GM19397 (cell line): Measurements from ENCODE around the gene ADK.
"Not testable (repeated sequence)": the region's sequence is repeated elsewhere in the genome, so short reads cannot be mapped to it uniquely, and the experiment has no call there.

Experiments
- ATAC-seq: cut with Tn5 transposase; IDR thresholded peaks from one replicate; pipeline ENCODE4 v1.9.1; 2021; ENCODE audit warnings: mild to moderate bottlenecking, moderate library complexity; ENCODE audit not compliant: unreplicated experiment

Gene ADK

DNA sequence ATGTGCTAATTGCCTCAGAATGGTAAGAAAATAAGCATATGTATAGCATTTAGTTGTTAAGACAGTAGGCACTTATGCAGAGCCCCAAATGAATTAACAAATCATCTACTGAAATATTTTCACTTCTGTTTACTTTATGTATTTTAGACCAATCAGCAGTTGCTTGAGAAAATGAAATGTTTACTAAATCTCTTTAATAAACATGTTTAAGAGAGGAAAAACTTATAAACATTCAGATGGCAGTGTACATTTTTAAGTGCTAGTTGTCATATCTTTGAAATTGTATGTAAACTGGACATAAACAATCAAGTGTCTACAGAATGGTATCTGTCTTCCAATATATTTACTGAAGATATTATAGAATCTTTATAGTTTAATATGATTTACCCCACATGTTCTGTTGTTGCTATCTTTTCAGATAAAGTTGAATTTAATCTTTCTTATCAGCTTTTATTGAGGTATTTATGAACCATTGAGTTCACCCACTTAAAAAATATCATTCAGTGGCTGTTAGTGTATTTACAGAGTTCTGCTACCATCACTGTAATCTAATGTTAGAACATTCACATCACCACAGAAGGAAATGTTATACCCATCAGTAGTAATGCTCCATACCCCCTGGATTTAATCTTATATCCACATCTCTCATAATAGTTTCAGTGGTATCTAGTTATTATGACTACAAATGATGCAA is 264.3 kb downstream of the ADK start:
- ATAC-seq, result no peak

DNA sequence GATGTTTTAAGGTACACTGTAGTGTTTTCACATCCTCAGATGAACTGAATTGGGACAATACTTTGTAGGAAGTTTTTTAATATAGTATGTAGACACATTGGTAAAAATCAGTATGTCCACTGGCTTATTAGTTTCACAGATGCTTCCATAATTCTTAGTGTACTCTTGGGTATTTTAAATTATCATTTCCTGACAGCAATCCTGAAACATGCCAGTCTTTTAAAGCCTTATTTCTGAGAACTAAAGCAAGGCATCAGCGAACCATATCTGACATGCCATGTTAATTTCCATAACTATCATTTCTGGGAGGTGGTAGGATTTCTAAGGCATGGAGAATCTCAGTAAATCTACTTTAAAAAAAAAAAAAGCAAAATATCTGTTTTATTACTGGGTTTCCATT is 266.4 kb downstream of the ADK start:
- ATAC-seq, result no peak

DNA sequence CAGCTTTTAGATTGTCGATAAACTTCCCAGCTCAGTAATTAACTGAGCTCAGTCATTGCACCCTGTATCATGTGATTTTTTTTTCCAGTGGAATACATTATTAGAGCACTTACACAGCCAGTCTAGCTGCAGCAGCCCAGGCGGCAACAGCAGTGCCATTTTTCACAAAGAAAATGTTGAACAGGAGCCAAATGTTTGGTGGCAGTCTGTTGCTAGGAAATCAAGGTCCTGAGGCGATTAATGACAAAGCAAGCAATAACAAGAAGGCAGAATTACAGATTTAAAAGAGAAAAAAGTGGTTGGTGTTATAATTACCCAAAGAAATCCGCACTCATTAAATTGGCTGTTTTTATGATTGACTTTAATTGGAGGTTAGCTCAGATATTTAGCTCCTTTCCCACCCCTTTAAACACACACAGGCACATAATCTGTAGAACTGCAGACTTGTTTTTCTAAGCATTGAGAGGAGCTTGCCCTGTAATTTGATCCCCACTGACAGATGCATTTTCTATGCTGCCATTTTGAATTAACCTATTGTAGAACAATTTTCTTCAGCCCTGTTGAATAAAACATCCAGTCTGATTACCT is 267.4 kb downstream of the ADK start:
- no peak for ATAC-seq

DNA sequence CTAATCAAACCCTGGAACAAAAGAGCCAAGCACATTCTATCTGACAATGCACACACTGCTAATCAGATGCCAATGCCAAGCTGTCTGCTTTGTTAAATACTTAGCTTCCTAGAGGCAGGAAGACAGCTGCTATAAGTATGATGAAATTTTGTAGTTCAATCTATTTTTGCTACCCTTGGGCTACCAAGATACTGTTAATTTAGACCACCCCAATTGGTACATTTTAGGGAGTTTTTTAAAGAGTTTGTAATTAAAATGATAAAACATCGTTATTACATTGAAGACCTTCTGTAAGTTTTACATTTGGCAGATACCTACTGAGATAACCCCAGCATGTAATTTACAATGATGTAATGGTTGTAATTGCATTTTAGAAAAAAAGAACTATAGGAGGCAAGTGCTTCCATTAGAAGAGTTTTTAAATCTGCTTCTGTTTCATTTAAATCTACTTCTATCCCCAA is 268.5 kb downstream of the ADK start:
- no peak for ATAC-seq

DNA sequence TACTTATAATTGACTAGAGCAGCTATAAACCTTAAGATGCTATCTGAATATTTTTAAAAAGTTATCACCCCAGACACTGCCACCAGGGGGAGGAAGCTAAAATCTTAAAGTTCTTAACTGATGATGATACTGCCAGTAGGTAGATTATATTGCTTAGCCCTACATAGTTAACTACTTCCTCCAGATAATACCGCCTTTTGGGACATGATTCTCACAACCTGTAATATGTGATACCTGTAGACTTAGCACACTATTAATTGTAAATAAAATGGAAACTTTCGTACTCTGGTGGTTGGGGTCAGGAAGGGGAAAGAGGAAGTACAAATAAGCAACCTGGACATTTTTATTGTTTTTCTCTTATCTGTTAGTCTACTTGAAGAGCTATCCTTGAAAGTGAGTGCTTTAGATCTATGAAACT is 268.9 kb downstream of the ADK start:
- no peak for ATAC-seq

DNA sequence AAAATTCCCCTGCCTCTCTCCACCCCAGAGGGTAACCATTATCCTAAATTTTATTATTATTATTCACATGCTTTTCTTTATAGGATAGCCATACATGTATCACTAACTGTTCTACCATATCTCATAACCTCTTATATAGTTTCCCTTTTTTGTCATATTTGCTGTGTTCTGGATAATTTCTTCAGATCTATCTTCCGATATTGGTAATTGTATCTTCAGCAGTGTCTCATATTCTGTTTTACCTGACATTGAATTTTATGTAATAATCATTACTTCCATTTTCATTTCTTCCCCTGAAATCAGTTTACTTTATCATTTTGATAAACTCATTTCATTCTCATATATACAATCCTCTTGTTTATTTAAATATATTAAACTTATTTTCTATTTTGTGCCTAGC is 273.5 kb downstream of the ADK start:
- ATAC-seq, result no peak

DNA sequence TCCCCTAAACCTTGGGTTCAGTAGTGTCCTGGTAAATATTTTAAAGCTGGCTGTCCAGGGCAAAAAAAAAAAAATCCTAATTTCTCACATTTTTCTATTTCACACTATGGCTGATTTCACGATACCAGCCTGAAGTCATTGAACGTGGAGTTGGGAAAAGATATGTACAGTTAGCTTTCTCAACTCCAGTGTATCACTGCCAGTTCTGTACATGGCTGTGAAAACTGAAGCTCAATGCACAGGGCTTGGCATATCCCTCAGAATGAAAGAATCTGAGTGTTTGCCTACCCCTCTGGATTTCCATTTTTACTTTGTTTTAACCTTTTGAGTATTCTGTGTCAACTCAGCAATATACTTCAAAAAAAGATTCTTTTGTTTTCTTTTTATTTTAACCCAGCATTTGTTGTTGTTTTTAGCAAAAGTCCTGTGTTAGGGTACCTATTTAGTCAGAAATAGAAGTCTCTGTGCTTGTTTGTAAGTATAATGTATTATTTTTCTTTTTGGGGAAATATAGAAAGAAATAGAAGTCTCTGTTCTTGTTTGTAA is 274.5 kb downstream of the ADK start:
- no peak for ATAC-seq

DNA sequence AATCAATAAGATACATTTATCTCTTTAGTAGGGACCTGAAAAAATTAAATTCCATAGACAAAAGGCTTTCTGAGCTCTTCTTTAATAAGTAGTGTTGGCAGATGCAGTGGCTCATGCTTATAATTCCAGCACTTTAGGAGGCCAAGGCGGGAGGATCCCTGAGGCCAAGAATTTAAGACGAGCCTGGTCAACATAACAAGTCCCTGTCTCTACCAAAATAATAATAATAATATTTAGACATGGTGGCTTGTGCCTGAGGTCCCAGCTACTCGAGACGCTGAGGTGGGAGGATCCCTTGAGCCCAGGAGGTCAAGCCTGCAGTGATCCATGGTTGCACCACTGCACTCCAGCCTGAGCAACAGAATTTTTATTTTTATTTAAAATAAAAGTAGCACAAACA is 280.8 kb downstream of the ADK start:
- ATAC-seq, result no peak

DNA sequence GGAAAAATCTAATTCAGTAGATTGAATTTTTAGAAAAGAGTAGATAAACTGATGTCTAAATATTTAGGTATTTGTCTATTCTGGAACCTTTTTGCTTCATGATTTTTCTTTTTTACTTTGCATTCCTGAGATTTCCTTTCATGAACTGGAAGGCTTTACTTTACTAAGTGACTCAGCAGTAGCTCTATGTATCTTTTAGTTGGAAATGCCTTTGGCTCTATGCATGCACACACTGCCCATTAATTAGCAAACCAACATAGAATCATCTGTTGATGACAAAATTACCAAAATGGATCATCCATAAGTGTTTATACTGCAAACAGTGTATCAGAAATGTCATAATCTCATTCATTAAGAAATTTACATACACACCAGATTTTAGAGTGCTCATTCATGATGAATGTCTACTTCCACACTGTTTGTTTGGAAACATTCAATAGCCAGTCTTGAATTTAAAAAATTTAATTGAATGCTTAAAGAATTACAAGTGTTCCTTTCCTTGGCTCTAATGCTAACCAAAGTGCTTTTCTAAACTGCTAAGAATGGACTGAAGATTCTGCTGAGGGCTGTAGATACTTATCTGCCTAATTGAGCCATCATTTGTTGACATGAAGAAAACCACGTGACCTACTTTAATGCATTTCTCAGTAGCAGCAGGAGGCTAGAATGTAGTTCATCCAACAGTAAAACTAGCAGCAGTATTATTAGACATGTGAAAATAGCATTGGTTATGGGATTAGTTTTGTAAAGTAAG is 282.0 kb downstream of the ADK start:
- ATAC-seq, result no peak

DNA sequence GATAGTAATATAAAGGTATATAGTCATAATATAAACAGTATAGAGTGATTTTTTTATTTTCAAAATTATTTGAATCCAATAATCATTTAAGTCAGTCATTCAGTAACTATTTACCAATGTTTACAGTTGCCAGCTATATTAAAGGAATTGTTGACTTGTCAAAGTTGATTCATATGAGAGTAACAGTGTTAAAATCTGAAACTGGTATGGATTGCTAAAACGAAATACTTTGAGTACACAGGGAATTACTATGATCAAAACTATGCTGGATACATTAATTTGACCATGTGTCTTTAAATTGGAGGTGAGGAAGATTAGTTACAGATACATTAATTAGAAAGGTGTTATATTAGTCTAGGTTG is 282.6 kb downstream of the ADK start:
- no peak for ATAC-seq

DNA sequence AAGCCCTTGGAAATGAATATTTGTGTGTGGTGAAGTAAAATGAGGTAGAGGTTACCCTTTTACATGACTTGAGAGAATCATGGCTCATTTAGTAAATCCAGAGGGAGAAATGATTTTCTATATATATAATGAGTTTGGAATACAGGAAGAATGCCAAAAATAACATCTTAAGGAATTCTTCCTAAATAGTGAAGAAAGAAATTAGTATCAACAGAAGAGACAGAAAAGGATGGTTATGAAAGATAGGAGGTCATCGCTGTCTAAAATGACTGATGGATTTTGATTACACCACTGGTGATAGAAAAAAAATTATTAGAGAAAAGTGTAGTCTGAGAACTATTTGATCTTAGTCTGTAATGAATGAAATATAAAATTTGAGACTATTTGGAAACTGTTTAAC is 283.0 kb downstream of the ADK start:
- no peak for ATAC-seq

DNA sequence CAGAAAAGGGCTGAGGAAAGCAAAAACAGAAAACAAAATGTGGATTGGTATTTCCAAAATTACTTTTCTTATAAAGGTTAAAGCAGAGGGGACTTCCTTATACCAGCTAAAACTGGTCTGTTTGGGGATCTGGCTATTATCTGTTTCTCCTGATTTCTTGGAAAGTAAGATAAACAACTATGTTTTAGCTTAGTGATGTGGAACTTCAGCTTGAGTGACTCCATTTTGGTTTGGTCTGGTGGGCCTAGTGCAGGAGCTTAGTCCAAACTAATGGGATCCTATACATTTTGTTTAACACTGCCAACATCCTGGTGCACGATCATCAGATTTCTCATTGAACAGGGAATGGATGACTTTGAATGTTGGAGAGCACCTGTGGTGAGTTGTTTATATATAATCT is 283.5 kb downstream of the ADK start:
- no peak for ATAC-seq

DNA sequence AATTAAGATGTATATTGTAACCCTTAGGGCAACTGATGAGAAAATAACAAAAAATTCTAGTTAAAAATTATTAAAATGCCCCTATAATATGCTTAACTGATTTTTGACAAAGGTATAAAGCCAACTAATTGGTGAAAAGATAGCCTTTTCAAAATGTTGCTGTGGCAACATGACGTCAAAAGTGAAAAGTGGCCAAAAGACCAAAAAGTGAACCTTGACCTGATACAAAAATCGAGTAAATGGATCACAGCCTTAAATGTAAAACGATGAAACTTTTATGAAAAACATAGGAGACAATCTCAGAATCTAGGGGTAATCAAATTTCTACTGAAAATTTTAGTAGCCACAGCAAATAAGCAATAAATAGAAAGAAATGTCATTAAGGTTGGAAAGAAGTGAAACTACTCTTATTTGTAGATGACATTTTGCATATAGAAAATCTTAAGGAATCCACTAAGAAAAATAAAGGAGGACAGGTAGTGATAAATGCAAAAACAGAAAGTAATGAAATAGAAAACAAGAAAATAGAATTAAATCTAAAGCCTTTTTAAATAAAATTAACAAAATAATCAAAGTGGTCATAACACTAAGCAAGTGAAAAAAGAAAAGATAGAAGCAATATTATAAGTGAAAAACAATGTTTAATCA is 285.6 kb downstream of the ADK start:
- ATAC-seq, result no peak

DNA sequence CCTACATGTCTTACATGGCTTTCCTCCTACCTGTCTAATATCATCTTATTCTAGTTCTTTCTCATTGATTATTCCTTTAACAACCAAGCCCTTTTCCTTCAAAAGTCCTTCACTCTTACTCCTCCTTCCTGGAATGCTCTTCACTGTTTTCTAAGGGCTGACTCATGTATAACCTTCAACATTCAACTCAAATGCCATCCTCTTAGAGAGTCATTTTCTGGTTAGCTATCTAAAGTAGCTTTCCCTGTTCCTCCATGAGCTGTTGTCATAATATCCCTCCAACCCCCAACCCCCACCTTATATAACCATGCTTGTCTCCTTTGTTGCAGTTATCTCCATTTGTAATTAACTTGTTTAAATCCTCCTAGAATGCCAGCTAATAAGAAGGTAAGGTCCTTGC is 286.8 kb downstream of the ADK start:
- no peak for ATAC-seq

DNA sequence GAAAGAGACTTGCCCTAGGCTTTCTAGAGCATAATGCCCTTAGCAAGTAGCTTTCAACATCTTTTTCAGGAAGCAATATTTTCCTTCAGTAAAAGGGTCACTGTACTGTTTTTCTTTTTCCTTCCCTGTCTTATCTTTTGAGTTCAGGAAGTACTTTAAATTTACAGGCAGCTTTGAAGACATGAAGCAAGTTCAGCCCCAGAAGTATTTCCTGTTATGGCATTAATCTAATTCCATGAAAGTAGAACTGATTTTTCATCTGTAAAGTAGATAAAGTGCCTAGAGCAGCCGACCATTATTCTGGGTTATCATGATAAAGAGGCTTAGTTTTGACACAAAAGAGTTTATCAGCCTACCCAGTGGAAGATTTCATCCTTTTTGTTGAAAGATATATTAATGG is 288.2 kb downstream of the ADK start:
- no peak for ATAC-seq

DNA sequence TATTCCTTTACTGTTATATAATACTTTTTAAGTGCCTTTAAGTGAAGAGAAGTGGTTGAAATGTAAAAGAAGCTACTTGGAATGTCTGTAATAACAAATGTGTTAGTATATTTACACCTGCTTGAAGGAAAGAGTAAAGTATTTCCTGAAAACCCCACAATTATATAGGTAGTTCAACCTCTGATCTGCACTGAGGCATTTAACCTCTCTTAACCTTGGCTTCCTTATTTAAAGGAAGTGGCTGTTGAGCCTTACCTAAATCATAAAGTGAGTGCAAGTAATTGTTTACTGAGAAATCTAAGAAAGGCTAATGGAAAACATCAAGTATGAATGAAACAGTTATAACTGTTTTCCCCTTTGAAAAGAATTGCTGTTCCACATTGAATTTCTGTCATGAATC is 294.5 kb downstream of the ADK start:
- no peak for ATAC-seq

DNA sequence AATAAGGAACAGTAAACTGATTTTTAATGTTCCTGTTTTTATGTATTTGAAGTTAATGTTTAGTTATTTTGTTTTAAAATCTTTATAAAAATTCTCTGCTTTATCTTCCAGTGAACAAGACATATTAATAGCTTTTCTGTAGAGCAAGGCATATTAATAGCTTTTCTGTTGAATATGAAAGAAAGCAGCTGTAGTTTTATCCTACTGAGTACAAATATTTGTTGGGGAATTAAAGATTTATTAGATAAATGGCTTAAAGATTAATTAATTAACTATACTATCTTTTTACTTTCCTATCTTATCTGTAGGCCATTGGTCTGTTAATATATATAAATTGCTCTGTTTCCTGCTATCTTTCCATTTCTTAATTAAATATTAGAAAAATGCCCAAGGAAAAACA is 299.6 kb downstream of the ADK start:
- ATAC-seq, result no peak

DNA sequence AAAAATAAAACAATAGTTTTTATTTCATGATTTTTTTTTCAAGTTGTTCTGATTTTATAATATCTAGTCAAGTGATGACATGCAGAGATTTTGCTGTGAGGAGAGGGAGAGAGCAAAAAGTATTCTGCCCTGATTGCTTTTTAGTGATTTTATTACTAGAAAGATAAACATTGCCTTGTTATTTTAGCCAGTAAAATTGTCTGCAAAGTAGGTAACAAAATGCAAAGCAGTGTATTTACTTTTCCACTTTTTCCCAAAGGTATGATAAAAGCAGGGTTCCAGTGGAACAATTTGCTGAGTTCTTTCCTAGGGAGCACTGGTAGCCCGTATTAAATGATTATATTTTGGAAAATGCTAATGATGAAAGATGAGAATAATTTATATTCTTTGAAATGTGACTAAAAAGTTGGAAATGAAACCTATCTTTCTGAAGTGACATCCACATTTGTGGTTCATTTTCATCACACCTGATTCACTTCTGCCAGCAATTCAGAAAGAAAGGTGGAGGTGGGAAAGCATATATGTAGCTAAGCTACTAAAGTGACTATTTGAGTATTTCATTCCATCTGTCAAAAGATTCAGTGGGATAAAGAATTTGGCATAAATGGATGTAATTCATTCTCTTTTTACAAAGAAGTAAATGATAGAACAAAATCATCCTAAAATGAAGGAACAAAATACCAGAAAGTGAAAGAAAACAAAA is 300.3 kb downstream of the ADK start:
- ATAC-seq, result no peak

DNA sequence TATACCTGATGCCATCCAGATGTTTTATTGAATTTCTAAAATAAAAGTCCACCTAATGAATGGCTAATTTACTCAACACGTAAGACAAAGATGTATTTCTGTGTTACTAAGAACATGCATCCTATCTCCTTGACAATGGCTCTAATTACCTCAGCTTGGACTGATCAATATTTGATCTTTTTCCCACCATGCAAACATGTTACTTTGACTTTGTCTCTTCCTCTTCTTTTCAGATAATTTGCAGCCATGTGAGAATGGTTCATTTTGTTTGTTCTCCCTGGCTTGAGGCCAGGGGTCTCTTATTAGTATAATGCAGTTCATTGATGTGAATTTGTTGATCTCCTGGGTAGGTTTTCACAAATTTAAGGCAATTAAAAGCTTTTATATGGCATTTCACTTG is 302.1 kb downstream of the ADK start:
- ATAC-seq, result no peak

DNA sequence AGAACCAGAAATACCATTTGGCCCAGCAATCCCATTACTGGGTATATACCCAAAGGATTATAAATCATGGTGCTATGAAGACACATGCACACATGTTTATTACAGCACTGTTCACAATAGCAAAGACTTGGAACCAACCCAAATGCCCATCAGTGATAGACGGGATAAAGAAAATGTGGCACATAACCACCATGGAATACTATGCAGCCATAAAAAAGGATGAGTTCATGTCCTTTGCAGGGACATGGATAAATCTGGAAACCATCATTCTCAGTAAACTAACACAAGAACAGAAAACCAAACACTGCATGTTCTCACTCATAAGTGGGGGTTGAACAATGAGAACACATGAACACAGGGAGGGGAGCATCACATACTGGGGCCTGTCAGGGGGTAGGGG is 306.5 kb downstream of the ADK start:
- ATAC-seq, result not testable (repeated sequence)

DNA sequence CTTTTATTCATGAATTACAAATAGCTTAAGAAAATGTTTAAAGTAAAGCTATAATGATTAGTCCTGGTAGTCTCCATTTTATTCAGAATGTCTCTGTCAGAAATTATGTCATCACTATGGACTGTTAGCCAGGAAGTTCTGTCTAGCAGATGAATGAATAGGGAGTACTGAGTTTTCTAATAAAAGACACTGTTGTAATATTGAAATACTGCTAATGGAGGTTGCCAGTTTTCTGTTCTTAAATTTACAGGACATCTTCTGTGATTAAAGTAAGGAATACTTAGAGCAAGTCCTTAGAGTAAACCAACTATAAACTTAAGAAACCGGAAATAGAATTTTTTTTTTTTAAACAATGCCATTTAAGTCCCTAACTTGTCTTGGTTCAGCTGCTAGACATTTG is 309.8 kb downstream of the ADK start:
- ATAC-seq, result no peak
